ENCODE measurements around the gene FASLG. TPM values are rescaled to one million over a fixed set of nuclear protein-coding genes. Genes with fewer than 3 reads are reported as not detected.

The FASLG gene
- total and polyA plus RNA-seq, 10 of the 15 experiments (the other 5 are each of a cell fraction or from before 2014, with no cell fraction given) = 0.05 to 4.0 (median 0.09) TPM; not detected in 2

DNA sequence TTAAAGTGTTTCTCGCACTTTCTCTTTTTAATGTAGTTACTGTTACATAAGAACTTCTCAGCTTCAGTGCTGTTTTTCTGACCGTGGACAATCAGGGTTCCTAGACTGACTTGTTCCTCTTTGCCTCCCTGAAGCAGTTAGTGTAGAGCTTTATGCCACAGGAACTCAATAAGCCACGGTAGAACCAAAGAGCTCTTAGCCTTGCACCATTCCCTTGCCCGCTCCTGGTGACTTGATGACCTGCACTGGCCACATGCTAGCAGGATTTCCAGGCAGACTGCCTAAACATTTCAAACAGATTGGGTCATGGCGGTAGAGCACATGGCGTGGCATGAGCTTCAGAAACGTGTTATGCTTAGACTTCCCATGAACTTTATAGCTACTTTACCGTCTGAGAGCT is 18.8 kb upstream of the FASLG start:
- no peak for TF ChIP-seq YY1 (IDR thresholded peaks at IDR 0.05; ENCODE audit: low read depth, low read length)
- TF ChIP-seq RFX5 (IDR thresholded peaks at IDR 0.05; ENCODE audit: low read depth, low read length) = no peak
- TF ChIP-seq ZBED1 (IDR thresholded peaks at IDR 0.05; ENCODE audit: borderline replicate concordance) = no peak
- TF ChIP-seq NFYB (IDR thresholded peaks at IDR 0.05; ENCODE audit: insufficient read depth, low read depth, low read length) = no peak
- TF ChIP-seq HSF1 (IDR thresholded peaks at IDR 0.05; ENCODE audit: low read depth, low read length) = no peak
- TF ChIP-seq IKZF2 (IDR thresholded peaks at IDR 0.05) = no peak
- no peak for TF ChIP-seq KLF5 (IDR thresholded peaks at IDR 0.05; ENCODE audit: partially characterized antibody)
- no peak for TF ChIP-seq BCL3 (IDR thresholded peaks at IDR 0.05; ENCODE audit: borderline replicate concordance, insufficient read depth, low read depth, low read length, poor library complexity, severe bottlenecking)
- no peak for TF ChIP-seq ZBTB4 (CRISPR knock-in tag; IDR thresholded peaks at IDR 0.05)
- TF ChIP-seq CBX3 (IDR thresholded peaks at IDR 0.05; ENCODE audit: borderline replicate concordance, low read depth) = no peak
- TF ChIP-seq TCF7 (IDR thresholded peaks at IDR 0.05; ENCODE audit: borderline replicate concordance) = no peak
- H3K4me1 ChIP-seq (ENCODE audit: control insufficient read depth, insufficient read depth, low read length) = peaks cover 31% of the 10 kb centered on the region
- no peaks in the 10 kb centered on the region for H3K79me2 ChIP-seq (ENCODE audit: control insufficient read depth, insufficient read depth, low read length)
- no peak for DNase-seq (ENCODE audit: low read depth, low spot score)
- ChIA-PET CTCF (interaction anchor here (0.7 to 2.2 kb wide), 7 partner anchors 20 to 80 kb away, joined by 3 to 4 read pairs (median 3); no protein-coding TSS in a partner anchor), RAD21 (ENCODE audit: unreplicated experiment) (interaction anchor here (0.6 to 1.1 kb wide), 2 partner anchors 12 to 22 kb away, joined by 3 to 4 read pairs; no protein-coding TSS in a partner anchor), SMC1A (ENCODE audit: uncharacterized antibody, unreplicated experiment) (interaction anchor here (0.9 to 1.4 kb wide), 7 partner anchors 10 to 79 kb away, joined by 3 to 6 read pairs (median 3); partner anchors contain the start of gene FASLG), POLR2A (no interaction called here)
- no peak overlapping the region for H3K27ac ChIP-seq (ENCODE audit: control insufficient read depth, insufficient read depth)
- H3K9me3 ChIP-seq (replicated peaks; ENCODE audit: control insufficient read depth, insufficient read depth, low read length) = no peaks in the 10 kb centered on the region
- 57% methylated on average over 8 of the region's 8 CpGs for WGBS (ENCODE audit: insufficient coverage, insufficient replicate concordance, low lambda C conversion rate, missing lambda C conversion rate)
- H3K4me2 ChIP-seq (ENCODE audit: control insufficient read depth, insufficient read depth) = no peak overlapping the region
- no peak for ATAC-seq
- FAIRE-seq = no peak
- no peak overlapping the region for H3K4me3 ChIP-seq
- no peaks in the 10 kb centered on the region for H3K36me3 ChIP-seq (ENCODE audit: control insufficient read depth in 2 of 2, insufficient read depth in 2 of 2, low read length in 1 of 2)
- in situ Hi-C loops (cut with MboI) = no loop called here
- intact Hi-C loops (cut with micrococcal nuclease; ENCODE audit: unreplicated experiment) = no loop called here
- H3K9ac ChIP-seq (ENCODE audit: control insufficient read depth, insufficient read depth, low read length) = no peak overlapping the region
- no peaks in the 10 kb centered on the region for H4K20me1 ChIP-seq (ENCODE audit: control insufficient read depth, insufficient read depth)
- no peak overlapping the region for H2AFZ ChIP-seq (ENCODE audit: control insufficient read depth, low read depth, low read length)
- BruUV-seq (replicated peaks) = no TSS peak
- H3K27me3 ChIP-seq (replicated peaks in 1 of 2; ENCODE audit: control insufficient read depth in 2 of 2, insufficient read depth in 2 of 2, low read length in 1 of 2) = peaks cover 1 to 10% of the 10 kb centered on the region in 2 experiments; a peak in 2 of 4 replicates

Data from GM12878 (cell line).